ENCODE measurements around the gene IL17RA.

The IL17RA gene

DNA sequence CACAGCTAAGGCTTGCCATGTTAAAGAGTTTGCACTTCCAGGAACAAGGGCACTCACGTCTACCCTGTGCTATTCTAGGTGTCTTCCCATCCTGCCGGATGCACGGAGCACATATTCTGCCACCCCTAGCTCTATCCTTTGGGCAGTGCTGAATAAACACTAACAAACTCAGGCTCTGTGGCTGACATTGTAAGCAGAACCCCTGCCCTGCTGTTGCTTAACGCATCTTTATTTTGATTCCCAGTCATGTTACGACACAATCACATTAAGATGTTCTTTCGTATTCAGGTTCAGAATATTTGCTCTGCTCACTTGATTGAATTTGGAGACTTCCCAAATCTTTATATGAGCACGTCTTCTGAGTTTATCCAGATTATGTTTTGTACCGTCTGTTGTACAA is 77.9 kb downstream of the IL17RA start:
- TF ChIP-seq, protein P1, sequence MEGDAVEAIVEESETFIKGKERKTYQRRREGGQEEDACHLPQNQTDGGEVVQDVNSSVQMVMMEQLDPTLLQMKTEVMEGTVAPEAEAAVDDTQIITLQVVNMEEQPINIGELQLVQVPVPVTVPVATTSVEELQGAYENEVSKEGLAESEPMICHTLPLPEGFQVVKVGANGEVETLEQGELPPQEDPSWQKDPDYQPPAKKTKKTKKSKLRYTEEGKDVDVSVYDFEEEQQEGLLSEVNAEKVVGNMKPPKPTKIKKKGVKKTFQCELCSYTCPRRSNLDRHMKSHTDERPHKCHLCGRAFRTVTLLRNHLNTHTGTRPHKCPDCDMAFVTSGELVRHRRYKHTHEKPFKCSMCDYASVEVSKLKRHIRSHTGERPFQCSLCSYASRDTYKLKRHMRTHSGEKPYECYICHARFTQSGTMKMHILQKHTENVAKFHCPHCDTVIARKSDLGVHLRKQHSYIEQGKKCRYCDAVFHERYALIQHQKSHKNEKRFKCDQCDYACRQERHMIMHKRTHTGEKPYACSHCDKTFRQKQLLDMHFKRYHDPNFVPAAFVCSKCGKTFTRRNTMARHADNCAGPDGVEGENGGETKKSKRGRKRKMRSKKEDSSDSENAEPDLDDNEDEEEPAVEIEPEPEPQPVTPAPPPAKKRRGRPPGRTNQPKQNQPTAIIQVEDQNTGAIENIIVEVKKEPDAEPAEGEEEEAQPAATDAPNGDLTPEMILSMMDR (conservative IDR thresholded peaks at IDR 0.05), result no peak

DNA sequence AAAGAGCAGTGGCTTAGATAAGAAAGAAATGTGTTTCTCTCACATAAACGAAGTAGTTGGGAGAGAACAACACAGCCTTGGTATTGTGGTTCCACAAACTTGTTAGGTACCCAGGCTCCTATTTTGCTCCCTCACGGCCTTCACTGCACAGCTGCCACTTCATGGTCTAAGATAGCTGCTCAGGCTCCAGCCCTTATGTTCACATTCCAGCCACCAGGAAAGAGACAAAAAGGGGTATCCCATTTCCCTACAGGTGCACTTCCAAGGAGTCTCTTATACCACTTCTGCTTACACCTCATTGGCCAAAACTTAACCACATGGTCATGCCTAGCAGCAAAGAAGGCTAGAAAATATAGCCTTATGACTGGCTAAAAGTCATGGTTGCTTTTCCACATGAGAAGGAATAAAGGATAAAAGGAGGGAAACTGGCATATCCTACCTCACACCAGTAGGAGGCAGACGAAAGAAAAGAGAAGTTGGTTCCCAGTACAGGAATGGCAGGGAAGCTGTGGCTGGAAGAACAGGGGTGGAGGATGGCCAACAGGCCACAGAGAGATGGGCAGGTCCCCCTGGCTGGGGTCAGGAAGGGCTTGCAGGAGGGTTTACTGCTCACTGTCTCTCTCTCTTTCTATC is 79.7 kb downstream of the IL17RA start:
- TF ChIP-seq, protein P1 (conservative IDR thresholded peaks at IDR 0.05), result peak; percentile 16; the same call in 1 of the 2 replicates
- no peak overlapping the region for H3K27ac ChIP-seq

More for the DNA sequence above, 77.9 kb downstream of the IL17RA start:
- H3K27ac ChIP-seq, result peak overlapping the region; percentile 53

All from VCaP (cell line).